ENCODE data around the gene SLC25A45. TPM values are rescaled to one million over a fixed set of nuclear protein-coding genes. Genes with fewer than 3 reads are reported as not detected.
A peak's percentile ranks its signal among the peaks of the same experiment; 100 is the strongest.

SLC25A45 gene
- total RNA-seq, 1 donor from 2014 or later, result 3.7 TPM

GRCh38 chr11:65366340-65366773 is 16.1 kb downstream of the SLC25A45 start:
- no peaks in the 10 kb centered on the region for H3K27me3 ChIP-seq (ENCODE audit: control insufficient read depth in 3 of 3, insufficient read depth in 3 of 3, low read length in 3 of 3)
- H3K4me3 ChIP-seq (ENCODE audit: low read length in 3 of 3), result peak overlapping the region in 1 of 3 donors; percentile 35
- H3K27ac ChIP-seq (ENCODE audit: low read depth, low read length), result peak overlapping the region; percentile 54
- peak overlapping the region; percentile 46 to 60 (median 58) for H3K9ac ChIP-seq (ENCODE audit: low read depth in 1 of 3, low read length in 3 of 3)
- peaks cover 13 to 16% (median 14%) of the 10 kb centered on the region in 3 donors for H3K4me1 ChIP-seq (ENCODE audit: control insufficient read depth in 3 of 3, insufficient read depth in 3 of 3, low read length in 3 of 3)
- no peaks in the 10 kb centered on the region for H3K9me3 ChIP-seq (ENCODE audit: control insufficient read depth in 3 of 3, low read length in 3 of 3)
- H3K36me3 ChIP-seq (ENCODE audit: control insufficient read depth in 3 of 3, insufficient read depth in 3 of 3, low read length in 3 of 3), result no peaks in the 10 kb centered on the region

DNA sequence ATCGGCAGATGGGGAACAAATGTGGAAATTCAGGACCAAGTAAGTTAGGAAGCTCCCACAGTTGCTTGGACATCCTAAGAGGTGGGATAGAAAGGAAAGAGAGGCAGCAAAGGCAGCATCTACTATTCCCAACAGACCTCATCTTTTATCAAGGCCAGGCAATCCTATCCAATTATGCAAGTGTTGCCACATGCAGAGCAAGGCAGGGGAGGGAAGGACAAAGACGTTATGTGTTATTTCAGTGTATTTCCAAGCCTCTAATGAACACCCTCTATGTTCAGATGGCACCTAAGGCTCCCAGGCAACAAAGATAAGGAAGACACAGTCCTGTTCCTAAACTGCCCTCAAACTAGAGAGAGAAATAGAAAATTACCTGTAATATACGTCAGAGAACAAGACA is 18.7 kb downstream of the SLC25A45 start:
- Histone ChIP-seq H3K27me3 (ENCODE audit: control insufficient read depth in 3 of 3, insufficient read depth in 3 of 3, low read length in 3 of 3) (no peaks in the 10 kb centered on the region), H3K9ac (ENCODE audit: low read depth in 1 of 3, low read length in 3 of 3) (no peak overlapping the region), H3K36me3 (ENCODE audit: control insufficient read depth in 3 of 3, insufficient read depth in 3 of 3, low read length in 3 of 3) (no peaks in the 10 kb centered on the region), H3K4me3 (ENCODE audit: low read length in 3 of 3) (no peak overlapping the region), H3K9me3 (ENCODE audit: control insufficient read depth in 3 of 3, low read length in 3 of 3) (no peaks in the 10 kb centered on the region), H3K4me1 (ENCODE audit: control insufficient read depth in 3 of 3, insufficient read depth in 3 of 3, low read length in 3 of 3) (peaks cover 6 to 7% (median 7%) of the 10 kb centered on the region in 3 donors), H3K27ac (ENCODE audit: low read depth, low read length) (no peak overlapping the region)

DNA sequence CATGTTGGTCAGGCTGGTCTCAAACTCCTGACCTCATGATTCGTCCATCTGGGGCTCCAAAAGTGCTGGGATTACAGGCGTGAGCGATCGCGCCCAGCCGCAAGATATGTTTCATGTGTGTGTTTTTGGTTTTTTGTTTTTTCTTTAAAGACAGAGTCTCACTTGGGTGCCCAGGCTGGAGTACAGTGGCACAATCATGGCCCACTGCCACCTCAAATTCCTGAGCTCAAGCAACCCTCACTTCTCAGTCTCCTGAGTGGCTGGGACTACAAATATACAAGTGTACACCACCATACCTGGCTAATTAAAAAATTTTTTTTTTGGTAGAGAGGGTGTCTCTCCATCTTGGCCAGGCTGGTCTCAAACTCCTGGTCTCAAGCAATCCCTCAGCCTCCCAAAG is 19.5 kb downstream of the SLC25A45 start:
- no peaks in the 10 kb centered on the region for H3K36me3 ChIP-seq (ENCODE audit: control insufficient read depth in 3 of 3, insufficient read depth in 3 of 3, low read length in 3 of 3)
- peak overlapping the region in 1 of 3 donors; percentile 32 for H3K9ac ChIP-seq (ENCODE audit: low read depth in 1 of 3, low read length in 3 of 3)
- no peak overlapping the region for H3K27ac ChIP-seq (ENCODE audit: low read depth, low read length)
- H3K4me3 ChIP-seq (ENCODE audit: low read length in 3 of 3), result no peak overlapping the region
- peaks cover 7% of the 10 kb centered on the region in 3 donors for H3K4me1 ChIP-seq (ENCODE audit: control insufficient read depth in 3 of 3, insufficient read depth in 3 of 3, low read length in 3 of 3)
- no peaks in the 10 kb centered on the region for H3K9me3 ChIP-seq (ENCODE audit: control insufficient read depth in 3 of 3, low read length in 3 of 3)
- H3K27me3 ChIP-seq (ENCODE audit: control insufficient read depth in 3 of 3, insufficient read depth in 3 of 3, low read length in 3 of 3), result no peaks in the 10 kb centered on the region

DNA sequence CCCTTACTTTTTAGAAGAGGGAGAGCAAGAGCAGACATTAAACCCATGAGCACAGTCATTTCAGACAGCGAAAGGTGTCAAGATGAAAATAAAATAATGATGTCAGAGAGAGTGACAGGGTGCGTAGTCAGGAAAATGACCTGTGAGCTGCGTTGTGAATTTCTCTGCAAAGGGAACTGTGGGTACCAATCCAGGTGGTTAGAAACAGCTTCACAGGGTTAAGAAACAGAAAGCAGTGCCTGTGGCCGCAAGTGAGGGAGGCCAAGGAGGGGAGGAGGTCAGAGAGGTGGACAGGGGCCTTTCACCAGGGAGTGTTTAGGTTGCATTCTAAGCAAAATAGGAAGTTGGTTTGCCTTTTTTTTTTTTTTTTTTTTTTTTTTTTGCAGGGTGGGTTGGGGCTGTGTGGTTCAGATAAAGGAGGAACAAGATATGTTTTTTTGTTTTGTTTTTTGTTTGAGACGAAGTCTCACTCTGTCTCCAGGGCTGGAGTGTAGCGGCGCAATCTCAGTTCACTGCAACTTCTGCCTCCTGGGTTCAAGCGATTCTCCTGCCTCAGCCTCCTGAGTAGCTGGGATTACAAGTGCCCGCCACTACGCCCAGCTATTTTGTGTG is 20.0 kb downstream of the SLC25A45 start:
- Histone ChIP-seq H3K27me3 (ENCODE audit: control insufficient read depth in 3 of 3, insufficient read depth in 3 of 3, low read length in 3 of 3) (no peaks in the 10 kb centered on the region), H3K9ac (ENCODE audit: low read depth in 1 of 3, low read length in 3 of 3) (peak overlapping the region in 1 of 3 donors; percentile 32), H3K9me3 (ENCODE audit: control insufficient read depth in 3 of 3, low read length in 3 of 3) (no peaks in the 10 kb centered on the region), H3K4me1 (ENCODE audit: control insufficient read depth in 3 of 3, insufficient read depth in 3 of 3, low read length in 3 of 3) (peaks cover 7 to 11% (median 7%) of the 10 kb centered on the region in 3 donors), H3K36me3 (ENCODE audit: control insufficient read depth in 3 of 3, insufficient read depth in 3 of 3, low read length in 3 of 3) (no peaks in the 10 kb centered on the region), H3K27ac (ENCODE audit: low read depth, low read length) (no peak overlapping the region), H3K4me3 (ENCODE audit: low read length in 3 of 3) (no peak overlapping the region)

- no peaks in the 10 kb centered on the region for H3K36me3 ChIP-seq (ENCODE audit: control insufficient read depth in 3 of 3, insufficient read depth in 3 of 3, low read length in 3 of 3)
- H3K9me3 ChIP-seq (ENCODE audit: control insufficient read depth in 3 of 3, low read length in 3 of 3), result no peaks in the 10 kb centered on the region
- H3K4me3 ChIP-seq (ENCODE audit: low read length in 3 of 3), result no peak overlapping the region
- peaks cover 0 to 10% (median 0%) of the 10 kb centered on the region in 3 donors for H3K27me3 ChIP-seq (ENCODE audit: control insufficient read depth in 3 of 3, insufficient read depth in 3 of 3, low read length in 3 of 3)
- H3K9ac ChIP-seq (ENCODE audit: low read depth in 1 of 3, low read length in 3 of 3), result no peak overlapping the region
- no peak overlapping the region for H3K27ac ChIP-seq (ENCODE audit: low read depth, low read length)
- H3K4me1 ChIP-seq (ENCODE audit: control insufficient read depth in 3 of 3, insufficient read depth in 3 of 3, low read length in 3 of 3), result peaks cover 25 to 34% (median 33%) of the 10 kb centered on the region in 3 donors
Observed at GRCh38 chr11:65357856-65358356, 24.5 kb downstream of the SLC25A45 start.

DNA sequence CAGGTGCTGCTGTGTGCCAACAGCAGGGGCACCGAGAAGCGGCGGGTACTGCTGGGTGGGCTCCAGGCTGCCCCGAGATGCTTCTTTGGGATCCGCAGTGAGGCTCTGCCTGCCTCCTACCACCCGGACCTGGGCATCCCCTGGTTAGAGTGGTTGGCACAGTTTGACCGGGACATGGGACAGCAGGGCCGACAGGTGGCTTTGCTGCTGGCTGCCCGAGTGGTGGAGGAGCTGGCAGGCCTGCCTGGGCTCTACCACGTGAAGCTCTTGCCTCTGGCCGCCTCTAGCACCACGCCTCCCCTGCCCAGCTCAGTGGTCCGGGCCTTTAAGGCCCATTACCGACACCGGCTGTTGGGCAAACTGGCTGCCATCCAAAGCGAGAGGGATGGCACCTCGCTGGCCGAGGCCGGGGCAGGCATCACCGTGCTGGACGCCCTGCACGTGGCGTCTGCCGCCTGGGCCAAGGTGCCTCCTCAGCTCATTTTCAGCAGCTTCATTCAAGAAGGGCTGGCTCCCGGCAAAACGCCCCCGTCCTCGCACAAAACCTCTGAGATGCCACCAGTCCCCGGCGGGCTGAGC is 26.0 kb downstream of the SLC25A45 start:
- Histone ChIP-seq H3K9me3 (ENCODE audit: control insufficient read depth in 3 of 3, low read length in 3 of 3) (no peaks in the 10 kb centered on the region), H3K36me3 (ENCODE audit: control insufficient read depth in 3 of 3, insufficient read depth in 3 of 3, low read length in 3 of 3) (peaks cover 12 to 14% (median 12%) of the 10 kb centered on the region in 3 donors), H3K27me3 (ENCODE audit: control insufficient read depth in 3 of 3, insufficient read depth in 3 of 3, low read length in 3 of 3) (peaks cover 0 to 10% (median 0%) of the 10 kb centered on the region in 3 donors), H3K27ac (ENCODE audit: low read depth, low read length) (peak overlapping the region; percentile 30), H3K9ac (ENCODE audit: low read depth in 1 of 3, low read length in 3 of 3) (peak overlapping the region in 1 of 3 donors; percentile 74), H3K4me1 (ENCODE audit: control insufficient read depth in 3 of 3, insufficient read depth in 3 of 3, low read length in 3 of 3) (peaks cover 25 to 34% (median 33%) of the 10 kb centered on the region in 3 donors), H3K4me3 (ENCODE audit: low read length in 3 of 3) (peak overlapping the region; percentile 48 to 91 (median 70))

- H3K27me3 ChIP-seq (ENCODE audit: control insufficient read depth in 3 of 3, insufficient read depth in 3 of 3, low read length in 3 of 3), result peaks cover 0 to 10% (median 0%) of the 10 kb centered on the region in 3 donors
- peak overlapping the region; percentile 48 to 91 (median 70) for H3K4me3 ChIP-seq (ENCODE audit: low read length in 3 of 3)
- H3K4me1 ChIP-seq (ENCODE audit: control insufficient read depth in 3 of 3, insufficient read depth in 3 of 3, low read length in 3 of 3), result peaks cover 25 to 34% (median 33%) of the 10 kb centered on the region in 3 donors
- peak overlapping the region in 2 of 3 donors; percentile 36 to 74 for H3K9ac ChIP-seq (ENCODE audit: low read depth in 1 of 3, low read length in 3 of 3)
- no peaks in the 10 kb centered on the region for H3K9me3 ChIP-seq (ENCODE audit: control insufficient read depth in 3 of 3, low read length in 3 of 3)
- peak overlapping the region; percentile 30 for H3K27ac ChIP-seq (ENCODE audit: low read depth, low read length)
- peaks cover 15 to 18% (median 15%) of the 10 kb centered on the region in 3 donors for H3K36me3 ChIP-seq (ENCODE audit: control insufficient read depth in 3 of 3, insufficient read depth in 3 of 3, low read length in 3 of 3)
Observed at GRCh38 chr11:65355776-65356393, 26.6 kb downstream of the SLC25A45 start.

DNA sequence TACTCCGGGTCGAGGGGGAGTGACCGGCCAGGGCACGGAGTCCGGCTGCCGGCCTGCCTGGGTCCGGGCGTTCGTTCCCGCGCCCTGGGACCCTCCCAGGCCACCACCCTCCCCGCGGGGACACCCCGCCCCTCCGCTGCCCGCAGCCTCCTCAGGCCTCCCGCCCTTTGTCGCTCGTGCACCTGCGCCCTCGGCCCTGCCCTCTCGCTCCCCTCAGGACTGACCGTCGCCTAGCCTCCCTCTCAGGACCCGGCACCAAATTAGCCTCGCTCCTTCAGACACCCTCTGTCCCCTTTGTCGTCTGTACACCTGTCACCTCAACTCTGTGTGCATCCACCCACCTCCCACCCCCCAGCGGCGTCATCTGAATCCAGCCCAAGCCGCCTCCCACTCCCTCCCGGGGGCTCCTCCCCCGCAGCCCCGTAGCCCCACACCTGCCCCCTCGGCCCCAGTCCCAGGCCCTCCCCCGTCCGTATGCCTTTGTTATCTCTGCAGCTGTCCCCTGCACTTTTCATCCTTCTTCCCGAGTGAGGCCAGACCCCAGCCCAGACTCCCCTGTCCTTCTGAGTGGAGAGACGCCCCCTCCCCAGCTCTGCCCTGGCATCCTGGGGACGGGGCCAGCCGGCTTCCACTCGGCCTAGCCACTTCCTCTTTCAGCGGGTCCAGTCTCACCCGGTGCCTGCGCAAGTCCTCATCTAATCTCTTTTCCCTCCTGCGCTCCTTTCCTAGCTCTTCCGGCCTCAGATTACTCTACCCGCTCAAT is 27.3 kb downstream of the SLC25A45 start:
- Histone ChIP-seq H3K4me1 (ENCODE audit: control insufficient read depth in 3 of 3, insufficient read depth in 3 of 3, low read length in 3 of 3) (peaks cover 25 to 34% (median 33%) of the 10 kb centered on the region in 3 donors), H3K27ac (ENCODE audit: low read depth, low read length) (no peak overlapping the region), H3K27me3 (ENCODE audit: control insufficient read depth in 3 of 3, insufficient read depth in 3 of 3, low read length in 3 of 3) (peaks cover 0 to 10% (median 0%) of the 10 kb centered on the region in 3 donors), H3K36me3 (ENCODE audit: control insufficient read depth in 3 of 3, insufficient read depth in 3 of 3, low read length in 3 of 3) (peaks cover 20 to 24% (median 20%) of the 10 kb centered on the region in 3 donors), H3K4me3 (ENCODE audit: low read length in 3 of 3) (peak overlapping the region; percentile 48 to 91 (median 70)), H3K9ac (ENCODE audit: low read depth in 1 of 3, low read length in 3 of 3) (peak overlapping the region in 2 of 3 donors; percentile 56 to 74), H3K9me3 (ENCODE audit: control insufficient read depth in 3 of 3, low read length in 3 of 3) (no peaks in the 10 kb centered on the region)

DNA sequence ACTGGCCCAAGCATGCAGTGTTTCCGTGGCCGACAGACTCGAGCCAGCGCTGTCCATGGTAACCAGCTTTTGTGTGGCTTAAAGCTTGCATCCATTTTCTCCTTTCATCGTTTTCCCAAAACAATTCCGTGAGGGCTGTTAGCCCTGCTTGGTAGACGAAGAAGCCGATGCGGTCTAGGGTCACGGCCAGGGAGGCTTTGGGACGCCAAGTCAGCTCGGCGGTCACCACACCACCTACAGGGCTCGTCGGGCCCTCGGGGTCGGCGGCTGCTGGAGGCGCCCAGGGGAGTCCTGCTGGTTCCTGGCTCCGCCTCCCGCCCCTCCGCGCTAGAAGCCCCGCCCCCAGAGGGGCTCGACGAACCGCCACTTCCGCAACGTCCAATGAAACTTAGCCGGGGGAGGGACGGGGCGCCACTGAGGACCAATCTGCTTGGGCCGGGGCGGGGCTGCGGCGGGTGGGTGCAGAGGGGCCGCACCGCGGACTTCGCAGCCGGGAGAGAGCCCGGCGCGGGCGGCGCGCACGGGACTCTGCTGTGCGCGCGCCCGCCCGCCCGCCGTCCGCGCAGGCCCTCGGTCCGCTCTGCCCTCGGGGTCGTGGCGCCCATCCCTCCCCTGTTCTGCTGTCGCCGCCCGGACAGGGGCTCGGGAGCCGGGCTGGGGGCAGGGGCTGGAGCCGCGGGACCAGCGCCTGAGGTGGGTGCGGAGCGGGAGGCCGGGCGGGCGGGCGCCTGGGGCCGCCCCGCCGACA is 28.0 kb downstream of the SLC25A45 start, which contains the start of gene TIGD3:
Gene TIGD3 (plus strand): TSS at position 487 of the 748 bp plus-strand sequence. CDS start 1,058 bp downstream, outside the sequence.
- Histone ChIP-seq H3K36me3 (ENCODE audit: control insufficient read depth in 3 of 3, insufficient read depth in 3 of 3, low read length in 3 of 3) (peaks cover 26 to 30% (median 27%) of the 10 kb centered on the region in 3 donors), H3K9ac (ENCODE audit: low read depth in 1 of 3, low read length in 3 of 3) (peak within 1 kb of the TSS; percentile 57 to 74 (median 62)), H3K4me3 (ENCODE audit: low read length in 3 of 3) (peak within 1 kb of the TSS; percentile 82 to 91 (median 85)), H3K4me1 (ENCODE audit: control insufficient read depth in 3 of 3, insufficient read depth in 3 of 3, low read length in 3 of 3) (peaks cover 25 to 34% (median 33%) of the 10 kb centered on the region in 3 donors), H3K27me3 (ENCODE audit: control insufficient read depth in 3 of 3, insufficient read depth in 3 of 3, low read length in 3 of 3) (peaks cover 0 to 10% (median 0%) of the 10 kb centered on the region in 3 donors), H3K27ac (ENCODE audit: low read depth, low read length) (peak within 1 kb of the TSS; percentile 47), H3K9me3 (ENCODE audit: control insufficient read depth in 3 of 3, low read length in 3 of 3) (no peaks in the 10 kb centered on the region)

All from skeletal muscle tissue (tissue), 4 donors.